Neural progenitor cell (in vitro differentiated cells): ENCODE measurements around the gene THEM5. TPM values are rescaled to one million over a fixed set of nuclear protein-coding genes. Genes with fewer than 3 reads are reported as not detected.

ENCODE experiments used
- DNase-seq: peaks from one replicate; pipeline ENCODE4 v3.0.0-alpha.2; 2016; ENCODE audit warnings: low spot score
- H2AFZ ChIP-seq: fragments of 200-600 bp; sonication (generic); replicated peaks from 2 replicates; pipeline ENCODE4 v1.6.1; 2016; ENCODE audit warnings: antibody characterized with exemption
- H3F3A ChIP-seq: fragments of 200-600 bp; sonication (generic); 2 replicates; pipeline ENCODE4 v1.6.1; 2016; ENCODE audit warnings: antibody characterized with exemption, low read depth
- H3K27ac ChIP-seq: fragments of 200-600 bp; sonication (generic); 2 replicates; pipeline ENCODE4 v1.5.1; 2016; ENCODE audit warnings: mild to moderate bottlenecking
- H3K27me3 ChIP-seq: fragments of 200-600 bp; sonication (generic); 2 replicates; pipeline ENCODE4 v1.6.1; 2016; ENCODE audit warnings: mild to moderate bottlenecking, moderate library complexity
- H3K36me3 ChIP-seq: fragments of 200-600 bp; sonication (generic); 2 replicates; pipeline ENCODE4 v1.5.1; 2016
- H3K4me1 ChIP-seq: fragments of 200-600 bp; sonication (generic); 2 replicates; pipeline ENCODE4 v1.6.1; 2016; ENCODE audit warnings: mixed run types
- H3K4me2 ChIP-seq: fragments of 200-600 bp; sonication (generic); 2 replicates; pipeline ENCODE4 v1.6.1; 2016
- H3K4me3 ChIP-seq: fragments of 200-600 bp; sonication (generic); 2 replicates; pipeline ENCODE4 v1.5.1; 2016
- H3K79me2 ChIP-seq: fragments of 200-600 bp; sonication (generic); 2 replicates; pipeline ENCODE4 v1.6.1; 2016; ENCODE audit warnings: low read depth
- H3K9ac ChIP-seq: fragments of 200-600 bp; sonication (generic); 2 replicates; pipeline ENCODE4 v1.6.1; 2016
- H3K9me3 ChIP-seq: fragments of 200-600 bp; sonication (generic); 2 replicates; pipeline ENCODE4 v1.5.1; 2016; ENCODE audit warnings: low read depth
- H4K20me1 ChIP-seq: fragments of 200-600 bp; sonication (generic); 2 replicates; pipeline ENCODE4 v1.6.1; 2016; ENCODE audit warnings: low read depth
- H3K27ac Mint-ChIP-seq: 3 replicates; pipeline ENCODE4 v1.8.0; 2021; ENCODE audit warnings: mixed read lengths
- H3K27me3 Mint-ChIP-seq: 2 replicates; pipeline ENCODE4 v1.8.0; 2022; ENCODE audit warnings: low read depth, mild to moderate bottlenecking, inconsistent platforms, moderate library complexity, mixed read lengths; ENCODE audit not compliant: insufficient read depth
- H3K36me3 Mint-ChIP-seq: 3 replicates; pipeline ENCODE4 v1.8.0; 2021; ENCODE audit warnings: mixed read lengths
- H3K4me1 Mint-ChIP-seq: 3 replicates; pipeline ENCODE4 v1.8.0; 2021; ENCODE audit warnings: mixed read lengths
- H3K4me3 Mint-ChIP-seq: 3 replicates; pipeline ENCODE4 v1.8.0; 2021; ENCODE audit warnings: mild to moderate bottlenecking, moderate library complexity, mixed read lengths
- H3K9me3 Mint-ChIP-seq: 3 replicates; pipeline ENCODE4 v1.8.0; 2020; ENCODE audit warnings: mixed read lengths
- CTCF ChIP-seq: fragments of 200-600 bp; sonication (generic); IDR thresholded peaks from 2 replicates; pipeline ENCODE4 v1.5.1; 2017; ENCODE audit warnings: antibody characterized with exemption, mild to moderate bottlenecking
- EZH2 ChIP-seq: fragments of 200-600 bp; sonication (generic); IDR thresholded peaks from 2 replicates; pipeline ENCODE4 v1.6.1; 2017; ENCODE audit warnings: antibody characterized with exemption, mild to moderate bottlenecking, moderate library complexity
- EZH2phosphoT487 ChIP-seq: fragments of 200-600 bp; sonication (generic); IDR thresholded peaks from 2 replicates; pipeline ENCODE4 v1.6.1; 2017; ENCODE audit warnings: antibody characterized with exemption
- total RNA-seq: library from RNA; depleted of rRNA; stranded (reverse); fragments of >200 nt; gene quantifications from 2 replicates; pipeline ENCODE4 v1.2.3, GENCODE V29; 2015; ENCODE audit warnings: low replicate concordance

THEM5 gene
- total RNA-seq, 1 donor from 2014 or later, result not detected

- Mint-ChIP-seq H3K4me1 (peaks cover 3% of the 10 kb centered on the region), H3K27ac (no peak overlapping the region), H3K36me3 (no peaks in the 10 kb centered on the region), H3K9me3 (no peaks in the 10 kb centered on the region), H3K4me3 (no peak overlapping the region), H3K27me3 (peaks cover 5% of the 10 kb centered on the region)
- no peak for TF ChIP-seq CTCF
- no peak for TF ChIP-seq EZH2
- no peak for TF ChIP-seq EZH2phosphoT487
- Histone ChIP-seq H3K79me2 (no peaks in the 10 kb centered on the region), H3K27ac (no peak overlapping the region), H4K20me1 (no peaks in the 10 kb centered on the region), H3K4me2 (no peak overlapping the region), H3K9me3 (no peaks in the 10 kb centered on the region), H3K36me3 (no peaks in the 10 kb centered on the region), H3K27me3 (peaks cover 30% of the 10 kb centered on the region), H2AFZ (no peak overlapping the region), H3K4me1 (no peaks in the 10 kb centered on the region), H3K4me3 (no peak overlapping the region), H3F3A (no peaks in the 10 kb centered on the region), H3K9ac (no peak overlapping the region)
- DNase-seq, result no peak
Measured at GRCh38 chr1:151864411-151864810, 10.9 kb upstream of the THEM5 start.

GRCh38 chr1:151862604-151863003, 9.1 kb upstream of the THEM5 start:
- Mint-ChIP-seq H3K4me1 (peaks cover 3% of the 10 kb centered on the region), H3K4me3 (no peak overlapping the region), H3K9me3 (no peaks in the 10 kb centered on the region), H3K27ac (no peak overlapping the region), H3K27me3 (peaks cover 5% of the 10 kb centered on the region), H3K36me3 (no peaks in the 10 kb centered on the region)
- TF ChIP-seq CTCF, result no peak
- no peak for TF ChIP-seq EZH2phosphoT487
- no peak for TF ChIP-seq EZH2
- Histone ChIP-seq H3K4me2 (no peak overlapping the region), H3K79me2 (no peaks in the 10 kb centered on the region), H3K36me3 (no peaks in the 10 kb centered on the region), H3K9ac (no peak overlapping the region), H3K4me1 (no peaks in the 10 kb centered on the region), H3K27ac (no peak overlapping the region), H2AFZ (no peak overlapping the region), H3K4me3 (no peak overlapping the region), H3K27me3 (peaks cover 30% of the 10 kb centered on the region), H3F3A (no peaks in the 10 kb centered on the region), H3K9me3 (no peaks in the 10 kb centered on the region), H4K20me1 (no peaks in the 10 kb centered on the region)
- no peak for DNase-seq

GRCh38 chr1:151860504-151861187, 7.1 kb upstream of the THEM5 start:
- Mint-ChIP-seq H3K9me3 (no peaks in the 10 kb centered on the region), H3K36me3 (no peaks in the 10 kb centered on the region), H3K4me3 (no peak overlapping the region), H3K4me1 (peaks cover 4% of the 10 kb centered on the region), H3K27ac (no peak overlapping the region), H3K27me3 (peaks cover 5% of the 10 kb centered on the region)
- H3K4me1 ChIP-seq, result no peaks in the 10 kb centered on the region
- H3K27ac ChIP-seq, result no peak overlapping the region
- TF ChIP-seq EZH2phosphoT487, result no peak
- no peak for TF ChIP-seq EZH2
- TF ChIP-seq CTCF, result no peak
- DNase-seq, result no peak
- H3K4me3 ChIP-seq, result no peak overlapping the region
- no peaks in the 10 kb centered on the region for H3K36me3 ChIP-seq
- H3F3A ChIP-seq, result no peaks in the 10 kb centered on the region
- peaks cover 30% of the 10 kb centered on the region for H3K27me3 ChIP-seq
- no peaks in the 10 kb centered on the region for H4K20me1 ChIP-seq
- H3K4me2 ChIP-seq, result no peak overlapping the region
- no peak overlapping the region for H2AFZ ChIP-seq
- no peak overlapping the region for H3K9ac ChIP-seq
- H3K79me2 ChIP-seq, result no peaks in the 10 kb centered on the region
- no peaks in the 10 kb centered on the region for H3K9me3 ChIP-seq
